Tibial nerve (tissue), 4 donors: ENCODE results near the gene ATP8A2.

Source experiments
- EP300 ChIP-seq, 2 donors: sonication (generic); formaldehyde crosslinking; IDR thresholded peaks; one replicate each; pipeline ENCODE4 v1.6.1; 2017; ENCODE audit warnings: antibody characterized with exemption in 2 of 2, mild to moderate bottlenecking in 1 of 2
- POLR2A ChIP-seq, 2 donors: fragments of 450-650 bp; IDR thresholded peaks; one replicate each; pipeline ENCODE4 v1.6.1; 2017; ENCODE audit warnings: antibody characterized with exemption in 2 of 2, mild to moderate bottlenecking in 2 of 2, moderate library complexity in 2 of 2
- TF ChIP-seq, protein P1 (sequence below), 5 experiments: fragments of 200-600 bp in 3 of 5; fragments of 450-650 bp in 2 of 5; sonication (generic) in 3 of 5; IDR thresholded peaks; one replicate each; pipeline ENCODE4 v1.5.1; 2016 to 2019; ENCODE audit warnings: antibody characterized with exemption in 5 of 5, mild to moderate bottlenecking in 3 of 5, moderate library complexity in 2 of 5

DNA sequence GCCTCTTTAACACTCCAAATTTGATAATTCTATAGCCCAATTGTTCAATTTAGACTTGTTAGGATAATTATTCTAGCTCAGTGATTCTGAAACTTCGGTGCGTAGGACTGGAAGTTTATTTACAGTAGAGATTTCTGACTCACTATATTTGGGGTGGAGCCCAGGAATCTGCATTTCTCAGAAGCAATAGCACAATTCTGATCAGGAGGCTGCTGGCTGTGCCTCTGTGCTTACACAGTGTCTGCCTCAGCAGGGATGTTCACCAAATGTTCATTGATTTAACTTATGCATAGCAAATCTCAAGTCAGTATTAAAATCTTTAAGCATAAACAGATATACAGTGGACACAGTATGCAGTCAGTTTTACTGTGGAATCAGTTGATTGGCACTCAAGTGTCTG lies 45.8 kb downstream of the ATP8A2 start:
- TF ChIP-seq EP300 (IDR thresholded peaks at IDR 0.05) (no peak), POLR2A (IDR thresholded peaks at IDR 0.05) (no peak)
- TF ChIP-seq, protein P1, sequence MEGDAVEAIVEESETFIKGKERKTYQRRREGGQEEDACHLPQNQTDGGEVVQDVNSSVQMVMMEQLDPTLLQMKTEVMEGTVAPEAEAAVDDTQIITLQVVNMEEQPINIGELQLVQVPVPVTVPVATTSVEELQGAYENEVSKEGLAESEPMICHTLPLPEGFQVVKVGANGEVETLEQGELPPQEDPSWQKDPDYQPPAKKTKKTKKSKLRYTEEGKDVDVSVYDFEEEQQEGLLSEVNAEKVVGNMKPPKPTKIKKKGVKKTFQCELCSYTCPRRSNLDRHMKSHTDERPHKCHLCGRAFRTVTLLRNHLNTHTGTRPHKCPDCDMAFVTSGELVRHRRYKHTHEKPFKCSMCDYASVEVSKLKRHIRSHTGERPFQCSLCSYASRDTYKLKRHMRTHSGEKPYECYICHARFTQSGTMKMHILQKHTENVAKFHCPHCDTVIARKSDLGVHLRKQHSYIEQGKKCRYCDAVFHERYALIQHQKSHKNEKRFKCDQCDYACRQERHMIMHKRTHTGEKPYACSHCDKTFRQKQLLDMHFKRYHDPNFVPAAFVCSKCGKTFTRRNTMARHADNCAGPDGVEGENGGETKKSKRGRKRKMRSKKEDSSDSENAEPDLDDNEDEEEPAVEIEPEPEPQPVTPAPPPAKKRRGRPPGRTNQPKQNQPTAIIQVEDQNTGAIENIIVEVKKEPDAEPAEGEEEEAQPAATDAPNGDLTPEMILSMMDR (IDR thresholded peaks at IDR 0.05), result no peak
